ENCODE results near the gene SMOC1.

The SMOC1 gene

GRCh38 chr14:69945347-69945746 lies 66.1 kb downstream of the SMOC1 start:
- CTCF ChIA-PET, result no interaction called here
- TF ChIP-seq CTBP1 (IDR thresholded peaks at IDR 0.05; ENCODE audit: borderline replicate concordance) (no peak), FOXM1 (IDR thresholded peaks at IDR 0.05; ENCODE audit: borderline replicate concordance) (no peak), LEF1 (IDR thresholded peaks at IDR 0.05; ENCODE audit: borderline replicate concordance) (no peak), L3MBTL2 (conservative IDR thresholded peaks at IDR 0.05) (no peak), TARDBP (IDR thresholded peaks at IDR 0.05) (no peak), NFRKB (IDR thresholded peaks at IDR 0.05) (no peak), BHLHE40 (IDR thresholded peaks at IDR 0.05; ENCODE audit: borderline replicate concordance) (no peak), SUZ12 (IDR thresholded peaks at IDR 0.05) (no peak), ELF4 (IDR thresholded peaks at IDR 0.05) (no peak), PKNOX1 (IDR thresholded peaks at IDR 0.05) (no peak), ARNT (IDR thresholded peaks at IDR 0.05) (no peak), ZNF384 (IDR thresholded peaks at IDR 0.05) (no peak), FOXA1 (IDR thresholded peaks at IDR 0.05) (no peak), HDGF (IDR thresholded peaks at IDR 0.05; ENCODE audit: borderline replicate concordance) (no peak), FOXK2 (IDR thresholded peaks at IDR 0.05) (no peak), SP1 (IDR thresholded peaks at IDR 0.05) (no peak)
- DNase-seq (ENCODE audit: extremely low spot score), result no peak
- POLR2A ChIA-PET, result no interaction called here

GRCh38 chr14:69945912-69946311 lies 66.7 kb downstream of the SMOC1 start:
- TF ChIP-seq PKNOX1 (IDR thresholded peaks at IDR 0.05) (0 out of 2 replicates have a peak, but pooled peaks have one; percentile 46), FOXK2 (IDR thresholded peaks at IDR 0.05) (no peak)
- ChIA-PET POLR2A (no interaction called here), CTCF (no interaction called here)
- peak; percentile 30 for DNase-seq (ENCODE audit: extremely low spot score)

- ChIA-PET CTCF (interaction anchor here (0.8 kb wide), 1 partner anchor 13 kb away, joined by 3 read pairs; no protein-coding TSS in a partner anchor), POLR2A (interaction anchor here (0.8 kb wide), 1 partner anchor 8 kb away, joined by 3 read pairs; no protein-coding TSS in a partner anchor)
- no peak for DNase-seq (ENCODE audit: extremely low spot score)
- no peak for TF ChIP-seq PKNOX1 (IDR thresholded peaks at IDR 0.05)
- TF ChIP-seq SUZ12 (IDR thresholded peaks at IDR 0.05), result no peak
- no peak for TF ChIP-seq LEF1 (IDR thresholded peaks at IDR 0.05; ENCODE audit: borderline replicate concordance)
Observed at GRCh38 chr14:69948351-69948750, 69.1 kb downstream of the SMOC1 start.

GRCh38 chr14:69951263-69951662 lies 72.0 kb downstream of the SMOC1 start:
- ChIA-PET POLR2A (interaction anchor here (0.8 kb wide), 1 partner anchor 72 kb away, joined by 3 read pairs; the partner anchor contains the start of gene SMOC1), CTCF (no interaction called here)
- no peak for DNase-seq (ENCODE audit: extremely low spot score)
- TF ChIP-seq FOXK2 (IDR thresholded peaks at IDR 0.05) (no peak), ARNT (IDR thresholded peaks at IDR 0.05) (no peak), ELF4 (IDR thresholded peaks at IDR 0.05) (no peak), FOXM1 (IDR thresholded peaks at IDR 0.05; ENCODE audit: borderline replicate concordance) (no peak), L3MBTL2 (conservative IDR thresholded peaks at IDR 0.05) (no peak), BHLHE40 (IDR thresholded peaks at IDR 0.05; ENCODE audit: borderline replicate concordance) (no peak), NFRKB (IDR thresholded peaks at IDR 0.05) (no peak), FOXA1 (IDR thresholded peaks at IDR 0.05) (no peak), HDGF (IDR thresholded peaks at IDR 0.05; ENCODE audit: borderline replicate concordance) (no peak), SUZ12 (IDR thresholded peaks at IDR 0.05) (no peak), TARDBP (IDR thresholded peaks at IDR 0.05) (no peak), LEF1 (IDR thresholded peaks at IDR 0.05; ENCODE audit: borderline replicate concordance) (no peak), PKNOX1 (IDR thresholded peaks at IDR 0.05) (no peak), ZNF384 (IDR thresholded peaks at IDR 0.05) (no peak), CTBP1 (IDR thresholded peaks at IDR 0.05; ENCODE audit: borderline replicate concordance) (no peak), SP1 (IDR thresholded peaks at IDR 0.05) (no peak)

- TF ChIP-seq FOXM1 (IDR thresholded peaks at IDR 0.05; ENCODE audit: borderline replicate concordance) (no peak), ZNF384 (IDR thresholded peaks at IDR 0.05) (no peak), SP1 (IDR thresholded peaks at IDR 0.05) (no peak), PKNOX1 (IDR thresholded peaks at IDR 0.05) (no peak), FOXA1 (IDR thresholded peaks at IDR 0.05) (no peak), ELF4 (IDR thresholded peaks at IDR 0.05) (no peak), LEF1 (IDR thresholded peaks at IDR 0.05; ENCODE audit: borderline replicate concordance) (no peak), NFRKB (IDR thresholded peaks at IDR 0.05) (no peak), FOXK2 (IDR thresholded peaks at IDR 0.05) (no peak), L3MBTL2 (conservative IDR thresholded peaks at IDR 0.05) (no peak)
- CTCF ChIA-PET, result no interaction called here
- POLR2A ChIA-PET, result interaction anchor here (0.8 kb wide), 1 partner anchor 73 kb away, joined by 3 read pairs; the partner anchor contains the start of gene SMOC1
- no peak for DNase-seq (ENCODE audit: extremely low spot score)
Observed at GRCh38 chr14:69951935-69952334, 72.7 kb downstream of the SMOC1 start.
